Vagina (tissue), 2 donors: ENCODE results near the gene RGS17.

ENCODE experiments used
- POLR2A ChIP-seq, 2 donors: fragments of 450-650 bp; IDR thresholded peaks; one replicate each; pipeline ENCODE4 v1.6.1; 2017; ENCODE audit warnings: antibody characterized with exemption in 2 of 2, mild to moderate bottlenecking in 2 of 2, moderate library complexity in 2 of 2
- TF ChIP-seq, protein P1 (sequence below), 3 experiments: fragments of 450-650 bp in 2 of 3; fragments of 200-600 bp in 1 of 3; sonication (generic) in 1 of 3; IDR thresholded peaks; one replicate each; pipeline ENCODE4 v1.5.1; 2017 to 2019; ENCODE audit warnings: antibody characterized with exemption in 3 of 3, mild to moderate bottlenecking in 2 of 3, moderate library complexity in 2 of 3

DNA sequence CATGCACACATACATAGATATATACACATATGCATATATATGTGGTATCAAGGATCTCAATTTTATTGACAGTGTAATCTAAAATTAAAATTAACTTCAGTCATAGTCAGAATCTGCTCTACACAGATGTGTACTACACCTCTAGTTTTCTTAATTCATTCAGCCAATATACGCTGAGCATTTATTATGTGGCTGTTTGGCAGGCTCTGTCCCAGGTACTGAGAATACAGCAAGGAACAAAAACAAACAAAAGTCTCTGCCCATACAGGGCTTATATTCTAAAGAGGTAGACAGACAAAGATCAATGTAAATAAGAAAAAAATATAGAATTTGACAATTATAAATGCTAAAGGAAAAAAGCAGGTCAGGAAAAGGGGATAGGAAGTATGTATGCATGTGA, 7.8 kb upstream of the RGS17 start:
- no peak for TF ChIP-seq POLR2A (IDR thresholded peaks at IDR 0.05)
- TF ChIP-seq, protein P1, sequence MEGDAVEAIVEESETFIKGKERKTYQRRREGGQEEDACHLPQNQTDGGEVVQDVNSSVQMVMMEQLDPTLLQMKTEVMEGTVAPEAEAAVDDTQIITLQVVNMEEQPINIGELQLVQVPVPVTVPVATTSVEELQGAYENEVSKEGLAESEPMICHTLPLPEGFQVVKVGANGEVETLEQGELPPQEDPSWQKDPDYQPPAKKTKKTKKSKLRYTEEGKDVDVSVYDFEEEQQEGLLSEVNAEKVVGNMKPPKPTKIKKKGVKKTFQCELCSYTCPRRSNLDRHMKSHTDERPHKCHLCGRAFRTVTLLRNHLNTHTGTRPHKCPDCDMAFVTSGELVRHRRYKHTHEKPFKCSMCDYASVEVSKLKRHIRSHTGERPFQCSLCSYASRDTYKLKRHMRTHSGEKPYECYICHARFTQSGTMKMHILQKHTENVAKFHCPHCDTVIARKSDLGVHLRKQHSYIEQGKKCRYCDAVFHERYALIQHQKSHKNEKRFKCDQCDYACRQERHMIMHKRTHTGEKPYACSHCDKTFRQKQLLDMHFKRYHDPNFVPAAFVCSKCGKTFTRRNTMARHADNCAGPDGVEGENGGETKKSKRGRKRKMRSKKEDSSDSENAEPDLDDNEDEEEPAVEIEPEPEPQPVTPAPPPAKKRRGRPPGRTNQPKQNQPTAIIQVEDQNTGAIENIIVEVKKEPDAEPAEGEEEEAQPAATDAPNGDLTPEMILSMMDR (IDR thresholded peaks at IDR 0.05): no peak
